ENCODE results near the gene VILL.
"Not testable (repeated sequence)": the region's sequence is repeated elsewhere in the genome, so short reads cannot be mapped to it uniquely, and the experiment has no call there.

Gene VILL

GRCh38 chr3:38028621-38029361 is 38.2 kb downstream of the VILL start:
- TF ChIP-seq, protein P1, sequence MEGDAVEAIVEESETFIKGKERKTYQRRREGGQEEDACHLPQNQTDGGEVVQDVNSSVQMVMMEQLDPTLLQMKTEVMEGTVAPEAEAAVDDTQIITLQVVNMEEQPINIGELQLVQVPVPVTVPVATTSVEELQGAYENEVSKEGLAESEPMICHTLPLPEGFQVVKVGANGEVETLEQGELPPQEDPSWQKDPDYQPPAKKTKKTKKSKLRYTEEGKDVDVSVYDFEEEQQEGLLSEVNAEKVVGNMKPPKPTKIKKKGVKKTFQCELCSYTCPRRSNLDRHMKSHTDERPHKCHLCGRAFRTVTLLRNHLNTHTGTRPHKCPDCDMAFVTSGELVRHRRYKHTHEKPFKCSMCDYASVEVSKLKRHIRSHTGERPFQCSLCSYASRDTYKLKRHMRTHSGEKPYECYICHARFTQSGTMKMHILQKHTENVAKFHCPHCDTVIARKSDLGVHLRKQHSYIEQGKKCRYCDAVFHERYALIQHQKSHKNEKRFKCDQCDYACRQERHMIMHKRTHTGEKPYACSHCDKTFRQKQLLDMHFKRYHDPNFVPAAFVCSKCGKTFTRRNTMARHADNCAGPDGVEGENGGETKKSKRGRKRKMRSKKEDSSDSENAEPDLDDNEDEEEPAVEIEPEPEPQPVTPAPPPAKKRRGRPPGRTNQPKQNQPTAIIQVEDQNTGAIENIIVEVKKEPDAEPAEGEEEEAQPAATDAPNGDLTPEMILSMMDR (conservative IDR thresholded peaks at IDR 0.05): no peak
- no peak for TF ChIP-seq ZFX (IDR thresholded peaks at IDR 0.05)
- H3K27ac ChIP-seq: no peak overlapping the region

GRCh38 chr3:38029400-38030125 is 39.0 kb downstream of the VILL start, which contains the start of gene PLCD1:
Gene PLCD1 (minus strand): TSS chr3:38029642. CDS start chr3:38029539, 103 bp downstream.
- TF ChIP-seq, protein P1 (conservative IDR thresholded peaks at IDR 0.05): no peak
- TF ChIP-seq ZFX (IDR thresholded peaks at IDR 0.05): no peak
- H3K27ac ChIP-seq: no peak within 1 kb of the TSS

- TF ChIP-seq, protein P1 (conservative IDR thresholded peaks at IDR 0.05): no peak
- no peak for TF ChIP-seq ZFX (IDR thresholded peaks at IDR 0.05)
- no peak overlapping the region for H3K27ac ChIP-seq
Measured at GRCh38 chr3:38030126-38031021, 39.8 kb downstream of the VILL start.

DNA sequence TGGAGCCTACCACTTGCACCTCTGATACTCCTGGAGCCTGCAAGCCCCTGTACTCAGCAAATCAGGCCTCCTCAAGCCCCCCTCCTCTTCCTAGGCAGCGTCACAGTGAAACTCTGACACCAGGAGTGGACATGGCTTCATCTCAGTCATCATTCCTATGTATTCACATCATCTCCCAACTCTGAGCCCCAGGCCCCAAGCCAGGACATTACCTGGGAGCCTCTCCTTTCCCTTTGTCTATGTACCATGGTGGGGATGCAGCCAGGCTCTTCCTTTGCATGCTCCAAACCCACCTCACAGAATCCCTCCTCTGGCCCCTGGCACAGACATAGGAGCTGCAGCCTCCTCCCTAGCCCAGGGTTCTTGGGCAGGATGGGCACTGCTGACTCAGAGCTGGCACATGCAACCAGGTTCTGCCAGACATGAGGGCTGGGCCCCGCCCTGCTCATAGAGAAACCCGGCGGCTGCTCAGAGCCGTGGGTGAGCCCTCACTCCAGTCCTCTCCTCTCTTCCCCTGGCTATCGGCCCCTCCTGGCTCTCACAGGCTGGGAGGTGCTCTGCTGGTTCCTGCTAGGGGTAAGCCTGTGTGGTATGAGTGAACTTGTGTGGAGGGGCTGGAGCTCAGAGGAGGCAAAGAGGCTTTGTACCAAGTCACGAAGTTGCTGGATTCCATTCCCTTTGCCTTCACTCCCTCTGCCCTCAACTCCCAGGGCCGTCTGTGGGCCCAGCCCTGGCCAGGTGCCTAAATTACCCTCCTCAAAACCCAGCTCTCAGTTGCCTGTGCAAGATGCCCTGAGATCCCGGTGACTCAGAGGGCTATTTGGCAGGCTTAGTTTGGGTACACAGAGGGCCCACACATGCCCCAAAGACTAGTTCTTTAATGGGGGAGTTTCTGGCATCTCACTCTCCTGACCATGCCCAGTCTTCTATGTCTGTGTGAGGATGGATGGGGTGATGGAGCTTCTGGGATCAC is 40.7 kb downstream of the VILL start:
- TF ChIP-seq, protein P1 (conservative IDR thresholded peaks at IDR 0.05): no peak
- TF ChIP-seq ZFX (IDR thresholded peaks at IDR 0.05): no peak
- no peak overlapping the region for H3K27ac ChIP-seq

GRCh38 chr3:38032328-38032865 is 41.8 kb downstream of the VILL start:
- no peak for TF ChIP-seq ZFX (IDR thresholded peaks at IDR 0.05)
- TF ChIP-seq, protein P1 (conservative IDR thresholded peaks at IDR 0.05): no peak
- no peak overlapping the region for H3K27ac ChIP-seq

DNA sequence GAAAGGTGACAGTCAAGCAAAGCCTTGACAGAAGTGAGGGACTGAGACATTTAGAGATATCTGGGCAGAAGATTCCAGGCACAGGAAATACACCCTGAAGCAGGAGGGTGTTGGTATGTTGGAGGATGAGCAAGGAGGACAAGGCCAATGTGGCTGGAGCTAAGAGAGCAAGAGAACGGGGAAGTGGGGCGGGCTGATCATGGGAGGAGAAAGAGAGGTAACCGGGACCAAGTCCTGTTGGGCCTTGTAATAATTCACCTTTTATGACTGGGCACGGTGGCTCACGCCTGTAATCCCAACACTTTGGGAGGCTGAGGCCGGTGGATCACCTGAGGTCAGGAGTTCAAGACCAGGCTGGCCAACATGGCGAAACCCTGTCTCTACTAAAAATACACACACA is 43.0 kb downstream of the VILL start:
- not testable (repeated sequence) for H3K27ac ChIP-seq

- H3K27ac ChIP-seq: not testable (repeated sequence)
Measured at GRCh38 chr3:38034335-38034734, 43.7 kb downstream of the VILL start.
